Measurements from ENCODE around the gene NHP2. TPM values are rescaled to one million over a fixed set of nuclear protein-coding genes. Genes with fewer than 3 reads are reported as not detected.

Gene NHP2
- total RNA-seq, 4 donors from 2014 or later = 288 to 408 (median 358) TPM

DNA sequence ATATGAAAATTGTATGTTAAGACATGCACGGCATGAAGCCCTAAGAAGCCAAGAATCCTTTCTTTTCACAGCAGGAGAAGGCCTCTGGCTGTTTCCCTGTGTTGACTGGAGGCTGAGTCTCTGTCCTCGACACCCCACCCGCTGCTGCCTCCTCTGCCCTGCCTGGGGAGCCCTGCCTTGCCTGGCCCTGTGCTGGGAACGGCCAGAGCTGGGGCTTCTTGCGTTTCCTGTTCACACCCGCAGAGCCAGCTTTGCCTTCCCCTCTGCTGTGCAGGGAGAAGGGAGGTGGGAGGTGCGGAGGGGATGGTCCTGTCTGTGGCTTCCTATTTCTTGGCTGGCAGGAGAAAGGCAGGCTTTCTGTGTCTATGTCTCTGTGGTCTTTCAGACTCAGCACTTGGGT lies 40.3 kb upstream of the NHP2 start:
- TF ChIP-seq, protein P1, sequence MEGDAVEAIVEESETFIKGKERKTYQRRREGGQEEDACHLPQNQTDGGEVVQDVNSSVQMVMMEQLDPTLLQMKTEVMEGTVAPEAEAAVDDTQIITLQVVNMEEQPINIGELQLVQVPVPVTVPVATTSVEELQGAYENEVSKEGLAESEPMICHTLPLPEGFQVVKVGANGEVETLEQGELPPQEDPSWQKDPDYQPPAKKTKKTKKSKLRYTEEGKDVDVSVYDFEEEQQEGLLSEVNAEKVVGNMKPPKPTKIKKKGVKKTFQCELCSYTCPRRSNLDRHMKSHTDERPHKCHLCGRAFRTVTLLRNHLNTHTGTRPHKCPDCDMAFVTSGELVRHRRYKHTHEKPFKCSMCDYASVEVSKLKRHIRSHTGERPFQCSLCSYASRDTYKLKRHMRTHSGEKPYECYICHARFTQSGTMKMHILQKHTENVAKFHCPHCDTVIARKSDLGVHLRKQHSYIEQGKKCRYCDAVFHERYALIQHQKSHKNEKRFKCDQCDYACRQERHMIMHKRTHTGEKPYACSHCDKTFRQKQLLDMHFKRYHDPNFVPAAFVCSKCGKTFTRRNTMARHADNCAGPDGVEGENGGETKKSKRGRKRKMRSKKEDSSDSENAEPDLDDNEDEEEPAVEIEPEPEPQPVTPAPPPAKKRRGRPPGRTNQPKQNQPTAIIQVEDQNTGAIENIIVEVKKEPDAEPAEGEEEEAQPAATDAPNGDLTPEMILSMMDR (IDR thresholded peaks at IDR 0.05) = no peak
- no peak for TF ChIP-seq POLR2A (IDR thresholded peaks at IDR 0.05)
- DNase-seq = no peak
- peaks cover 0 to 26% (median 8%) of the 10 kb centered on the region in 3 donors for H3K4me1 ChIP-seq
- 13 to 33% methylated on average over 2 to 7 of the region's 7 CpGs for WGBS, 2 donors
- no peaks in the 10 kb centered on the region for H3K9me3 ChIP-seq
- H3K27me3 ChIP-seq = peaks cover 0 to 15% (median 0%) of the 10 kb centered on the region in 4 donors
- no peak overlapping the region for H3K4me3 ChIP-seq
- no peaks in the 10 kb centered on the region for H3K36me3 ChIP-seq
- intact Hi-C loops (cut with DNase I) = no loop called here
- no peak overlapping the region for H3K27ac ChIP-seq

DNA sequence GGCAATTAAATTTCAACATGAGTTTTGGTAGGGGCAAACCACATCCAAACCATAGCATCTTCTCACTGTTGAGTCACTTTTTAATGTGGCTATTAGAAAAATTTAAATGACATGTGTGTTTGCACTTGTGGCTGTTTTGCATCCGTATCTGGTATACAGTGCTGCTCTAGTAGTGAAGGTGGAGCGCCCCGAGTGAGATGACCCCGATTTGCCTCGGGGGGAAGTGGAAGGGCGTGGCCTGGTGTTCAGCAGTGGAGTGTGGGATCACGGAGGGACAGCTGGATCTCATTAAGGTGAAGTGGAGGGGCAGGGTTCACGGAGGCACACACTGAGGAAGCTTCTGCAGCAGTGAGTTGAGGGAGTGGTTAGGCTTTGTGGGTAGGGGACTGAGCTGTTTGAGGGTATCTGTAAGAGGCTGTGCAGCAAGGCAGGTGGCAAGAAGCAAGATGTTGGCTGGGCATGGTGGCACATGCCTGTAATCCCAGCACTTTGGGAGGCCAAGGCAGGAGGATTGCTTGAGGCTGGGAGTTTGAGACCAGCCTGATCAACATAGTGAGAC lies 39.6 kb upstream of the NHP2 start:
- 45 to 48% methylated on average over 6 to 8 of the region's 8 CpGs for WGBS, 2 donors
- H3K4me1 ChIP-seq = peaks cover 0 to 26% (median 8%) of the 10 kb centered on the region in 3 donors
- H3K36me3 ChIP-seq = no peaks in the 10 kb centered on the region
- no peak for TF ChIP-seq POLR2A (IDR thresholded peaks at IDR 0.05)
- TF ChIP-seq, protein P1 (IDR thresholded peaks at IDR 0.05) = no peak
- H3K9me3 ChIP-seq = no peaks in the 10 kb centered on the region
- intact Hi-C loops (cut with DNase I) = no loop called here
- no peak for DNase-seq
- H3K27me3 ChIP-seq = peaks cover 0 to 15% (median 0%) of the 10 kb centered on the region in 4 donors
- no peak overlapping the region for H3K27ac ChIP-seq
- H3K4me3 ChIP-seq = no peak overlapping the region

DNA sequence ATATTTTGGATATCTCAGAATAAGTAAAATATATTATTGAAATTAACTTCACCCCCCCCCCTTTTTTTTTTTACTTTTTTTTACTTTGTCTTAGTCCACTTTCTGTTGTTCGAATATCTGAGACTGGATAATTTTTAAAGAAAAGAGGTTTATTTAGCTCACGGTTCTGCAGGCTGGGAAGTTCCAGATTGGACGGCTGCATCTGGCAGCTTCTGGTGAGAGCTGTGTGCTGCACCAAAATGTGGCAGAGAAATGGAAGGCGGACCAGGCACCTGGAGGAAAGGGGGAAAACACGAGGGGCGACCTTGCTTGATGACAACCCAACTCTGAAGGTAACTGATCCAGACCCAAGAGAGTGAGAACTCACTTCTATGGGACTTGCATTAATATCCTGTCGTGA lies 39.1 kb upstream of the NHP2 start:
- WGBS, 2 donors = 80 to 97% methylated on average over 5 to 7 of the region's 7 CpGs
- TF ChIP-seq, protein P1 (IDR thresholded peaks at IDR 0.05) = no peak
- TF ChIP-seq POLR2A (IDR thresholded peaks at IDR 0.05) = no peak
- Histone ChIP-seq H3K36me3 (no peaks in the 10 kb centered on the region), H3K4me3 (no peak overlapping the region), H3K9me3 (no peaks in the 10 kb centered on the region), H3K27me3 (peaks cover 0 to 15% (median 0%) of the 10 kb centered on the region in 4 donors), H3K27ac (no peak overlapping the region), H3K4me1 (peaks cover 0 to 26% (median 8%) of the 10 kb centered on the region in 3 donors)
- no peak for DNase-seq
- intact Hi-C loops (cut with DNase I) = no loop called here

DNA sequence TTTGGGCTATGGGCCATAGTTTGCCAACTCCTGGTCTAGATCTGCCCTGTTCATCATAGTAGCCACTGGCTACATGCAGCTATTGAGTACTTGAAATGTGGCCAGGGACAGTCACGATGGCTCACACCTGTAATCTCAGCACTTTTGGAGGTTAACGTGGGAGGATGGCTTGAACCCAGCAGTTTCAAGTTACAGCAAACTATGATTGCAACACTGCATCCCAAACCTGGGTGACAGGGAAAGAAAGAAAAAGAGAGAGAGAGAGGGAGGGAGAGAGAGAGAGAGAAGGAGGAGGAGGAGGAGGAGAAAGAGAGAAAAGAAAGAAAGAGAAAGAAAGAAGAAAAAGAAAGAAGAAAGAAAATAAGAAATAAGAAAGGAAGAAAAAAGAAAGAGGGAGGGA lies 38.6 kb upstream of the NHP2 start:
- Histone ChIP-seq H3K27ac (no peak overlapping the region), H3K4me3 (no peak overlapping the region), H3K36me3 (no peaks in the 10 kb centered on the region), H3K4me1 (peaks cover 0 to 26% (median 8%) of the 10 kb centered on the region in 3 donors), H3K27me3 (peaks cover 0 to 15% (median 0%) of the 10 kb centered on the region in 4 donors), H3K9me3 (no peaks in the 10 kb centered on the region)
- intact Hi-C loops (cut with DNase I) = no loop called here
- no peak for DNase-seq
- WGBS, 2 donors = 28 to 66% methylated on average over 2 of the region's 2 CpGs
- TF ChIP-seq, protein P1 (IDR thresholded peaks at IDR 0.05) = no peak
- TF ChIP-seq POLR2A (IDR thresholded peaks at IDR 0.05) = no peak

DNA sequence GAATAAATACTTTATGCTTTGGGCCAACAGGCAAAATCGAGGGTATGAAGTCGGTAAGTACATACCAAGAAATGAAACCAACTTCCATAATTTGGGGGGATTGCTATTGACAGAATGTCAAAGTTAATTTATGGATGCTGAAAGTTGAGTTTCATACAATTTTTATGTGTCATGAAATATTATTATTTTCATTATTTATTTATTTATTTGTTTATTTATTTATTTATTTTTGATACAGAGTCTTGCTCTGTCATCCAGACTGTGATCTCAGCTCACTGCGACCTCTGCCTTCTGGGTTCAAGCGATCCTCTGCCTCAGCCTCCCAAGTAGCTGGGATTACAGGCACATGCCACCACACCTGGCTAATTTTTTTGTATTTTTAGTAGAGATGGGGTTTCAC lies 38.0 kb upstream of the NHP2 start:
- Histone ChIP-seq H3K27ac (peak overlapping the region in 1 of 4 donors; percentile 17), H3K4me1 (peaks cover 0 to 32% (median 8%) of the 10 kb centered on the region in 3 donors), H3K27me3 (peaks cover 0 to 15% (median 0%) of the 10 kb centered on the region in 4 donors), H3K9me3 (no peaks in the 10 kb centered on the region), H3K36me3 (no peaks in the 10 kb centered on the region), H3K4me3 (no peak overlapping the region)
- intact Hi-C loops (cut with DNase I) = no loop called here
- no peak for TF ChIP-seq POLR2A (IDR thresholded peaks at IDR 0.05)
- TF ChIP-seq, protein P1 (IDR thresholded peaks at IDR 0.05) = no peak
- 67 to 81% methylated on average over 4 of the region's 4 CpGs for WGBS, 2 donors
- no peak for DNase-seq

Data from esophagus squamous epithelium (tissue), 5 donors.